WTC11 (cell line): ENCODE results near the gene RAPGEF5. TPM values are rescaled to one million over a fixed set of nuclear protein-coding genes. Genes with fewer than 3 reads are reported as not detected.

Source experiments
- ATAC-seq: fragments of 200-7000 bp; cut with Tn5 transposase; 2 replicates; pipeline ENCODE4 v1.10.0; 2021; ENCODE audit warnings: mild to moderate bottlenecking, moderate library complexity
- CTCF ChIA-PET: fragments of 300-600 bp; sonication (Branson Sonifier 250); formaldehyde crosslinking; loops from one replicate; lab custom pipeline; 2021; ENCODE audit warnings: antibody characterized with exemption; lab: Charles Lee
- POLR2A ChIA-PET: fragments of 350-600 bp; sonication (Branson Sonifier 250); formaldehyde crosslinking; loops from one replicate; lab custom pipeline; 2021; ENCODE audit warnings: antibody characterized with exemption; lab: Charles Lee
- DNase-seq: peaks from one replicate; pipeline ENCODE4 v3.0.0; 2021; ENCODE audit warnings: low spot score
- H3K27ac Mint-ChIP-seq: 2 replicates; pipeline ENCODE4 v1.8.0; 2021; ENCODE audit warnings: mixed read lengths
- H3K27me3 Mint-ChIP-seq: 2 replicates; pipeline ENCODE4 v1.8.0; 2021; ENCODE audit warnings: low read depth, mild to moderate bottlenecking, moderate library complexity, mixed read lengths
- H3K36me3 Mint-ChIP-seq: 2 replicates; pipeline ENCODE4 v1.8.0; 2021; ENCODE audit warnings: mixed read lengths
- H3K4me1 Mint-ChIP-seq: 2 replicates; pipeline ENCODE4 v1.8.0; 2022; ENCODE audit warnings: mixed read lengths
- H3K4me3 Mint-ChIP-seq: 2 replicates; pipeline ENCODE4 v1.8.0; 2021; ENCODE audit warnings: mild to moderate bottlenecking, moderate library complexity, mixed read lengths
- H3K9me3 Mint-ChIP-seq: 2 replicates; pipeline ENCODE4 v1.8.0; 2021; ENCODE audit warnings: mixed read lengths
- FOXP1 ChIP-seq: sonication (generic); formaldehyde crosslinking; IDR thresholded peaks from 2 replicates; pipeline ENCODE4 v1.8.0; 2022; ENCODE audit warnings: missing genetic modification reagents, mild to moderate bottlenecking, moderate library complexity, borderline replicate concordance
- OVOL2 ChIP-seq: fragments of 250-450 bp; sonication (Bioruptor Pico); IDR thresholded peaks from 2 replicates; pipeline ENCODE4 v1.9.0; 2021; ENCODE audit warnings: mild to moderate bottlenecking, borderline replicate concordance
- ZNF121 ChIP-seq: sonication (generic); formaldehyde crosslinking; IDR thresholded peaks from 2 replicates; pipeline ENCODE4 v1.8.0; 2023; ENCODE audit warnings: missing genetic modification reagents
- ZNF232 ChIP-seq: sonication (generic); formaldehyde crosslinking; IDR thresholded peaks from 2 replicates; pipeline ENCODE4 v1.8.0; 2022; ENCODE audit warnings: mild to moderate bottlenecking, missing genetic modification reagents
- ZNF423 ChIP-seq: fragments of 250-450 bp; sonication (Bioruptor Pico); IDR thresholded peaks from 2 replicates; pipeline ENCODE4 v2.1.2; 2022; ENCODE audit warnings: mild to moderate bottlenecking, moderate library complexity
- total RNA-seq: library from RNA; stranded (reverse); gene quantifications from 3 replicates; pipeline ENCODE4 v1.2.3, GENCODE V29; 2021
- TF ChIP-seq, protein P1 (sequence below): sonication (generic); formaldehyde crosslinking; IDR thresholded peaks from 2 replicates; pipeline ENCODE4 v1.8.1; 2022; ENCODE audit warnings: mild to moderate bottlenecking, moderate library complexity, missing genetic modification reagents
- TF ChIP-seq, protein P2 (sequence below): sonication (generic); formaldehyde crosslinking; IDR thresholded peaks from 2 replicates; pipeline ENCODE4 v1.8.1; 2023; ENCODE audit warnings: mild to moderate bottlenecking, missing genetic modification reagents, borderline replicate concordance
- TF ChIP-seq, protein P3 (sequence below): sonication (generic); formaldehyde crosslinking; IDR thresholded peaks from 2 replicates; pipeline ENCODE4 v1.8.0; 2022; ENCODE audit warnings: mild to moderate bottlenecking, missing genetic modification reagents
- TF ChIP-seq, protein P4 (sequence below): sonication (generic); formaldehyde crosslinking; IDR thresholded peaks from 2 replicates; pipeline ENCODE4 v1.8.0; 2023; ENCODE audit warnings: mild to moderate bottlenecking, missing genetic modification reagents
- TF ChIP-seq, protein P5 (sequence below): sonication (generic); formaldehyde crosslinking; IDR thresholded peaks from 2 replicates; pipeline ENCODE4 v1.8.1; 2022; ENCODE audit warnings: low read depth, missing genetic modification reagents, borderline replicate concordance
- TF ChIP-seq, protein P6 (sequence below): fragments of 250-450 bp; sonication (Bioruptor Pico); IDR thresholded peaks from 2 replicates; pipeline ENCODE4 v1.9.0; 2021; ENCODE audit warnings: mild to moderate bottlenecking
- TF ChIP-seq, protein P7 (sequence below): sonication (generic); formaldehyde crosslinking; IDR thresholded peaks from 2 replicates; pipeline ENCODE4 v1.8.1; 2023; ENCODE audit warnings: mild to moderate bottlenecking, missing genetic modification reagents

Gene RAPGEF5
- total RNA-seq, 1 experiment from 2014 or later = 12.3 TPM

DNA sequence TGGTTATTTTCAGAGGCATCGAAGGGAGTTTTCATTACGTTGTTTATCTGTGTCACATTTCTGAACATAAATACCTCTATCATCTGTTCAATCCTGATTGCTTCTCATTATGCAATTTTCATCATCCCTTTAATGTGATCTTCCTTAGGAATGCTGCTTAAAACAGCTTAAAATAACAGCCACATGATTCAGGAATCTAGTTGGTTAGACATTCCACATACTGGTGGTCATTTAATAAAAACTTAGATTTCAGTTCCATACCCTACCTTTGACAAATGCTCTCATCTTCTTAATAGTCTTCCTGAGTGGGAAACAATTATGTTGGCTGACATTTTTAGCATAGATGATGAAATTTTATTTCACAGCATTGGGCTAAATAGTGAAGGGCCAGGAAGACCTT, 219.9 kb downstream of the RAPGEF5 start (continued):
- TF ChIP-seq, protein P1, sequence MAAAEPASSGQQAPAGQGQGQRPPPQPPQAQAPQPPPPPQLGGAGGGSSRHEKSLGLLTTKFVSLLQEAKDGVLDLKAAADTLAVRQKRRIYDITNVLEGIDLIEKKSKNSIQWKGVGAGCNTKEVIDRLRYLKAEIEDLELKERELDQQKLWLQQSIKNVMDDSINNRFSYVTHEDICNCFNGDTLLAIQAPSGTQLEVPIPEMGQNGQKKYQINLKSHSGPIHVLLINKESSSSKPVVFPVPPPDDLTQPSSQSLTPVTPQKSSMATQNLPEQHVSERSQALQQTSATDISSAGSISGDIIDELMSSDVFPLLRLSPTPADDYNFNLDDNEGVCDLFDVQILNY (CRISPR knock-in tag) = no peak
- TF ChIP-seq, protein P2, sequence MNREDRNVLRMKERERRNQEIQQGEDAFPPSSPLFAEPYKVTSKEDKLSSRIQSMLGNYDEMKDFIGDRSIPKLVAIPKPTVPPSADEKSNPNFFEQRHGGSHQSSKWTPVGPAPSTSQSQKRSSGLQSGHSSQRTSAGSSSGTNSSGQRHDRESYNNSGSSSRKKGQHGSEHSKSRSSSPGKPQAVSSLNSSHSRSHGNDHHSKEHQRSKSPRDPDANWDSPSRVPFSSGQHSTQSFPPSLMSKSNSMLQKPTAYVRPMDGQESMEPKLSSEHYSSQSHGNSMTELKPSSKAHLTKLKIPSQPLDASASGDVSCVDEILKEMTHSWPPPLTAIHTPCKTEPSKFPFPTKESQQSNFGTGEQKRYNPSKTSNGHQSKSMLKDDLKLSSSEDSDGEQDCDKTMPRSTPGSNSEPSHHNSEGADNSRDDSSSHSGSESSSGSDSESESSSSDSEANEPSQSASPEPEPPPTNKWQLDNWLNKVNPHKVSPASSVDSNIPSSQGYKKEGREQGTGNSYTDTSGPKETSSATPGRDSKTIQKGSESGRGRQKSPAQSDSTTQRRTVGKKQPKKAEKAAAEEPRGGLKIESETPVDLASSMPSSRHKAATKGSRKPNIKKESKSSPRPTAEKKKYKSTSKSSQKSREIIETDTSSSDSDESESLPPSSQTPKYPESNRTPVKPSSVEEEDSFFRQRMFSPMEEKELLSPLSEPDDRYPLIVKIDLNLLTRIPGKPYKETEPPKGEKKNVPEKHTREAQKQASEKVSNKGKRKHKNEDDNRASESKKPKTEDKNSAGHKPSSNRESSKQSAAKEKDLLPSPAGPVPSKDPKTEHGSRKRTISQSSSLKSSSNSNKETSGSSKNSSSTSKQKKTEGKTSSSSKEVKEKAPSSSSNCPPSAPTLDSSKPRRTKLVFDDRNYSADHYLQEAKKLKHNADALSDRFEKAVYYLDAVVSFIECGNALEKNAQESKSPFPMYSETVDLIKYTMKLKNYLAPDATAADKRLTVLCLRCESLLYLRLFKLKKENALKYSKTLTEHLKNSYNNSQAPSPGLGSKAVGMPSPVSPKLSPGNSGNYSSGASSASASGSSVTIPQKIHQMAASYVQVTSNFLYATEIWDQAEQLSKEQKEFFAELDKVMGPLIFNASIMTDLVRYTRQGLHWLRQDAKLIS (CRISPR knock-in tag) = no peak

DNA sequence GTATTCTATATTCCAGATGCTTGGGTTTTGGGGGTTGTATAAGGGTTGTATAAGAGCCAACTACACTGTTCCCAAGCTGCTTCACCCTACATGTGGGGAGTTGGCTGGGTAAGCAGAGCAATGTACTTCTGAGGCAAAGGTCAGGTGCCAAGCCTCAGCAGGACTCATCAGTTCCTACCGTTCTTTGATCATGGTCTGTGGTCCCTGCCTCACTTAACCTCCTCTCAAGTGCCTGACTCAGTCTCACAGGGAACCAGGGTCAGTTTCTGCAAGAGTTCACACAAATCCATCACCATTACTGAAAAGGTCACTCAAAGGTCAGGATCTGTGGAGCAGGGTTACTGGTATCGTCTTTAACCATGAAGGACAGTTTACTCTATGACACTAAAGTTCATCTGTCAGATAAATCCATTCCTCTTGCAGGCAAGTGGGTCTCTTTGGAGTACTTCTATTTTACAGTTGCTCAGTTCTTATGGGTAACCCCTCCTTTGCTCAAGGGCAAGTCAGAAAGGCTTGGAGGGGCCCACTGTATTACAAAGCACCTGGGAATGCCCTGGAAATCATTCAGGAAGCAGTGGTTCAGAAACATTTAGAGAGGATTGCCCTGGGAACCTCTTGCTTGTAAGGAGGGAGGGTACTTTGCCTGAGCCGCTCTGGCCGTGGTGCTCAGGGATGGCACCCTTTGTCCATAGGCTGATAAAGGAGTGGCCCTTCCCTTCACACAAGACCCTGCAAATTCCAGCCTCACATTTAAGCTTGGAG, 227.0 kb downstream of the RAPGEF5 start:
- H3K36me3 Mint-ChIP-seq = no peaks in the 10 kb centered on the region
- H3K9me3 Mint-ChIP-seq = no peaks in the 10 kb centered on the region
- DNase-seq = no peak
- ChIA-PET POLR2A (no interaction called here), CTCF (interaction anchor here (0.7 to 0.8 kb wide), 2 partner anchors 11 to 322 kb away, joined by 3 to 5 read pairs; no protein-coding TSS in a partner anchor)
- H3K27me3 Mint-ChIP-seq = no peaks in the 10 kb centered on the region
- H3K4me1 Mint-ChIP-seq = peaks cover 6% of the 10 kb centered on the region
- no peak for ATAC-seq
- TF ChIP-seq, protein P3, sequence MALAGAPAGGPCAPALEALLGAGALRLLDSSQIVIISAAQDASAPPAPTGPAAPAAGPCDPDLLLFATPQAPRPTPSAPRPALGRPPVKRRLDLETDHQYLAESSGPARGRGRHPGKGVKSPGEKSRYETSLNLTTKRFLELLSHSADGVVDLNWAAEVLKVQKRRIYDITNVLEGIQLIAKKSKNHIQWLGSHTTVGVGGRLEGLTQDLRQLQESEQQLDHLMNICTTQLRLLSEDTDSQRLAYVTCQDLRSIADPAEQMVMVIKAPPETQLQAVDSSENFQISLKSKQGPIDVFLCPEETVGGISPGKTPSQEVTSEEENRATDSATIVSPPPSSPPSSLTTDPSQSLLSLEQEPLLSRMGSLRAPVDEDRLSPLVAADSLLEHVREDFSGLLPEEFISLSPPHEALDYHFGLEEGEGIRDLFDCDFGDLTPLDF (CRISPR knock-in tag) = no peak
- no peak overlapping the region for H3K4me3 Mint-ChIP-seq
- no peak overlapping the region; the same call in 1 of the 2 replicates for H3K27ac Mint-ChIP-seq

DNA sequence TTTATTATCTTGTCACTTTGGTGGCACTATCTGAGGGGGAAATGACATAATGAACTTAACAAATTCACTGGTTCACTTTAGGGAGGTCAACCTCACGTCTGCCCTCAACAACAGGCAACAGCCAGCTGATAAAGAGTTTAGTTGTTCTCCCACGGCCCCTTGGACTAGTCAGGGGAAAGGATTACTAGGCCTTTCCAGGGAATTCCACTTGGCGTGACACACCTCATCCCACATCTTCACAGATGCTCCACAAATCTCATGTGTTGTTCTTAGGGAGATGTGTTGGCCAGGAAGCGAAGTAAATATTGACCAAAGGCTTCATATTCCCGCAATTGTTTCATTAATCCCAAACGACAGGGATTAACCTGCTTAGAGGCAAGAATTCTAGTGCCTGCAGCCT, 227.8 kb downstream of the RAPGEF5 start:
- H3K27me3 Mint-ChIP-seq = no peaks in the 10 kb centered on the region
- no peaks in the 10 kb centered on the region for H3K36me3 Mint-ChIP-seq
- ChIA-PET POLR2A (no interaction called here), CTCF (interaction anchor here (0.8 kb wide), 1 partner anchor 19 kb away, joined by 4 read pairs; no protein-coding TSS in a partner anchor)
- no peak overlapping the region for H3K27ac Mint-ChIP-seq
- peaks cover 9% of the 10 kb centered on the region for H3K4me1 Mint-ChIP-seq
- DNase-seq (no peak), ATAC-seq (no peak)
- no peak overlapping the region for H3K4me3 Mint-ChIP-seq
- no peaks in the 10 kb centered on the region for H3K9me3 Mint-ChIP-seq
- TF ChIP-seq, protein P4, sequence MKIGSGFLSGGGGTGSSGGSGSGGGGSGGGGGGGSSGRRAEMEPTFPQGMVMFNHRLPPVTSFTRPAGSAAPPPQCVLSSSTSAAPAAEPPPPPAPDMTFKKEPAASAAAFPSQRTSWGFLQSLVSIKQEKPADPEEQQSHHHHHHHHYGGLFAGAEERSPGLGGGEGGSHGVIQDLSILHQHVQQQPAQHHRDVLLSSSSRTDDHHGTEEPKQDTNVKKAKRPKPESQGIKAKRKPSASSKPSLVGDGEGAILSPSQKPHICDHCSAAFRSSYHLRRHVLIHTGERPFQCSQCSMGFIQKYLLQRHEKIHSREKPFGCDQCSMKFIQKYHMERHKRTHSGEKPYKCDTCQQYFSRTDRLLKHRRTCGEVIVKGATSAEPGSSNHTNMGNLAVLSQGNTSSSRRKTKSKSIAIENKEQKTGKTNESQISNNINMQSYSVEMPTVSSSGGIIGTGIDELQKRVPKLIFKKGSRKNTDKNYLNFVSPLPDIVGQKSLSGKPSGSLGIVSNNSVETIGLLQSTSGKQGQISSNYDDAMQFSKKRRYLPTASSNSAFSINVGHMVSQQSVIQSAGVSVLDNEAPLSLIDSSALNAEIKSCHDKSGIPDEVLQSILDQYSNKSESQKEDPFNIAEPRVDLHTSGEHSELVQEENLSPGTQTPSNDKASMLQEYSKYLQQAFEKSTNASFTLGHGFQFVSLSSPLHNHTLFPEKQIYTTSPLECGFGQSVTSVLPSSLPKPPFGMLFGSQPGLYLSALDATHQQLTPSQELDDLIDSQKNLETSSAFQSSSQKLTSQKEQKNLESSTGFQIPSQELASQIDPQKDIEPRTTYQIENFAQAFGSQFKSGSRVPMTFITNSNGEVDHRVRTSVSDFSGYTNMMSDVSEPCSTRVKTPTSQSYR (CRISPR knock-in tag) = no peak
- TF ChIP-seq ZNF423 (CRISPR knock-in tag) = no peak
- TF ChIP-seq, protein P5, sequence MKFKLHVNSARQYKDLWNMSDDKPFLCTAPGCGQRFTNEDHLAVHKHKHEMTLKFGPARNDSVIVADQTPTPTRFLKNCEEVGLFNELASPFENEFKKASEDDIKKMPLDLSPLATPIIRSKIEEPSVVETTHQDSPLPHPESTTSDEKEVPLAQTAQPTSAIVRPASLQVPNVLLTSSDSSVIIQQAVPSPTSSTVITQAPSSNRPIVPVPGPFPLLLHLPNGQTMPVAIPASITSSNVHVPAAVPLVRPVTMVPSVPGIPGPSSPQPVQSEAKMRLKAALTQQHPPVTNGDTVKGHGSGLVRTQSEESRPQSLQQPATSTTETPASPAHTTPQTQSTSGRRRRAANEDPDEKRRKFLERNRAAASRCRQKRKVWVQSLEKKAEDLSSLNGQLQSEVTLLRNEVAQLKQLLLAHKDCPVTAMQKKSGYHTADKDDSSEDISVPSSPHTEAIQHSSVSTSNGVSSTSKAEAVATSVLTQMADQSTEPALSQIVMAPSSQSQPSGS (CRISPR knock-in tag) = no peak
- TF ChIP-seq OVOL2 = no peak
- TF ChIP-seq FOXP1 (CRISPR knock-in tag) = no peak
- no peak for TF ChIP-seq ZNF121
- TF ChIP-seq, protein P6, sequence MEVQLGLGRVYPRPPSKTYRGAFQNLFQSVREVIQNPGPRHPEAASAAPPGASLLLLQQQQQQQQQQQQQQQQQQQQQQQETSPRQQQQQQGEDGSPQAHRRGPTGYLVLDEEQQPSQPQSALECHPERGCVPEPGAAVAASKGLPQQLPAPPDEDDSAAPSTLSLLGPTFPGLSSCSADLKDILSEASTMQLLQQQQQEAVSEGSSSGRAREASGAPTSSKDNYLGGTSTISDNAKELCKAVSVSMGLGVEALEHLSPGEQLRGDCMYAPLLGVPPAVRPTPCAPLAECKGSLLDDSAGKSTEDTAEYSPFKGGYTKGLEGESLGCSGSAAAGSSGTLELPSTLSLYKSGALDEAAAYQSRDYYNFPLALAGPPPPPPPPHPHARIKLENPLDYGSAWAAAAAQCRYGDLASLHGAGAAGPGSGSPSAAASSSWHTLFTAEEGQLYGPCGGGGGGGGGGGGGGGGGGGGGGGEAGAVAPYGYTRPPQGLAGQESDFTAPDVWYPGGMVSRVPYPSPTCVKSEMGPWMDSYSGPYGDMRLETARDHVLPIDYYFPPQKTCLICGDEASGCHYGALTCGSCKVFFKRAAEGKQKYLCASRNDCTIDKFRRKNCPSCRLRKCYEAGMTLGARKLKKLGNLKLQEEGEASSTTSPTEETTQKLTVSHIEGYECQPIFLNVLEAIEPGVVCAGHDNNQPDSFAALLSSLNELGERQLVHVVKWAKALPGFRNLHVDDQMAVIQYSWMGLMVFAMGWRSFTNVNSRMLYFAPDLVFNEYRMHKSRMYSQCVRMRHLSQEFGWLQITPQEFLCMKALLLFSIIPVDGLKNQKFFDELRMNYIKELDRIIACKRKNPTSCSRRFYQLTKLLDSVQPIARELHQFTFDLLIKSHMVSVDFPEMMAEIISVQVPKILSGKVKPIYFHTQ (CRISPR knock-in tag) = no peak
- TF ChIP-seq, protein P7, sequence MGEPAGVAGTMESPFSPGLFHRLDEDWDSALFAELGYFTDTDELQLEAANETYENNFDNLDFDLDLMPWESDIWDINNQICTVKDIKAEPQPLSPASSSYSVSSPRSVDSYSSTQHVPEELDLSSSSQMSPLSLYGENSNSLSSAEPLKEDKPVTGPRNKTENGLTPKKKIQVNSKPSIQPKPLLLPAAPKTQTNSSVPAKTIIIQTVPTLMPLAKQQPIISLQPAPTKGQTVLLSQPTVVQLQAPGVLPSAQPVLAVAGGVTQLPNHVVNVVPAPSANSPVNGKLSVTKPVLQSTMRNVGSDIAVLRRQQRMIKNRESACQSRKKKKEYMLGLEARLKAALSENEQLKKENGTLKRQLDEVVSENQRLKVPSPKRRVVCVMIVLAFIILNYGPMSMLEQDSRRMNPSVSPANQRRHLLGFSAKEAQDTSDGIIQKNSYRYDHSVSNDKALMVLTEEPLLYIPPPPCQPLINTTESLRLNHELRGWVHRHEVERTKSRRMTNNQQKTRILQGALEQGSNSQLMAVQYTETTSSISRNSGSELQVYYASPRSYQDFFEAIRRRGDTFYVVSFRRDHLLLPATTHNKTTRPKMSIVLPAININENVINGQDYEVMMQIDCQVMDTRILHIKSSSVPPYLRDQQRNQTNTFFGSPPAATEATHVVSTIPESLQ (CRISPR knock-in tag) = no peak
- no peak for TF ChIP-seq ZNF232
